ENCODE data around the gene VEGFA.

VEGFA gene

GRCh38 chr6:43788301-43788700 lies 18.3 kb downstream of the VEGFA start:
- no peak for DNase-seq

GRCh38 chr6:43789447-43789846 lies 19.4 kb downstream of the VEGFA start:
- no peak for DNase-seq

DNA sequence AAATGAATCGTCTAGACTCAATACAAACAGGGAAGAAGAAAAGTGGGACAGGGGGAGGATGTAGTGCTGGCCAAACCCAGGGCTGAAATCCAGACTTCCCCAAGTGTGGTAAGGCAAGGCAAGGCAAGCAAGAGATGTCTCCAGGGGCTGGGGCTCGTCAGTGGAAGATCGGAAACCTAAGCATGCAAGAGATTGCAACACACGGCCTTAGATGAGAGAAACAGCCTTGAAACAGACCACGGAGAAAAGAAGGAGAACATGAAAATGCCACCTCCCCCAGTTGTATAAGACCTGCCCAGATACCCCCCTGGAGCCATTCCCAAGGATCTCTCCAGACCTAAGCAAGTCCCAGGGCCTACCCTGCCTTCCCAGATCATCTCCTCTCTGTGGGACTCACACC lies 20.0 kb downstream of the VEGFA start:
- no peak for DNase-seq

GRCh38 chr6:43791745-43792422 lies 21.9 kb downstream of the VEGFA start:
- no peak for DNase-seq

GRCh38 chr6:43793154-43793874 lies 23.3 kb downstream of the VEGFA start:
- DNase-seq = no peak

DNA sequence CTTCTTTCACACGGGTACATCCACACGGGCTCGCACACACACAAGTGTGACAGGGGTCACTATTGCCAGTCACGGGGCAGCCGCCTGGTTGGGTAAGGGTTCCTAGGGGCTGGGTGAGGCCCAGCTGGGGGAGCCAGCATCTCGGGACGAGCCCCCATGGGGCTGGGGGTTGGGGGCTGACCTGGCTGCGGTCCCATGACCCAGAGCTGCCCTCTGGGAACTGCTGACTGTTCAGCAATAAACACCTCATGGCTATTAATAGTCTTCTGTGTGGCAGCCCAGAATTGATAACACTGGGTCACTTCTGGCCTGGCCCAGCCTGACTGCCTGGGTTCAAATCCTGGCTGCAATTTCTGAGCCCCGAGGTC lies 23.8 kb downstream of the VEGFA start:
- no peak for DNase-seq

DNA sequence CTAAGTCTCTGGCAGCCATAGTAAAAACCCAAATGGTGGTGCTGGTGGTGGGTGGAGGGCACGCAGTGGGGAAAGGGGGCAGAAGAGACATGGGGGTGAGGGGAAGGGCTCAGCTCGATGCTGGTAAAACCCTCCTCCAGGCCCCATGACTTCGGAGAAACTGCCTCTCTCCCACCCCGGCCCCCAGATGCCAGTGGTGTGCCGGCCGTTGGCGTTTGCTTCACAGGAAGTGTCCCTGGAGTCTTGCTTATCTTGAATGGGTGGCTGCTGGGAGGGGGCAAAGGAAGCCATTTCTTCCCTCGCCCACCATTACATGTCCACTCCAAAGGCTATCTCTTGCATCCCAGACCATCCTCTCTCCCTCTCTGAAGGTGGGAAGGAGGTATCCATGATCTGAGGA lies 25.4 kb downstream of the VEGFA start:
- DNase-seq = no peak

GRCh38 chr6:43796168-43796567 lies 26.2 kb downstream of the VEGFA start:
- no peak for DNase-seq

DNA sequence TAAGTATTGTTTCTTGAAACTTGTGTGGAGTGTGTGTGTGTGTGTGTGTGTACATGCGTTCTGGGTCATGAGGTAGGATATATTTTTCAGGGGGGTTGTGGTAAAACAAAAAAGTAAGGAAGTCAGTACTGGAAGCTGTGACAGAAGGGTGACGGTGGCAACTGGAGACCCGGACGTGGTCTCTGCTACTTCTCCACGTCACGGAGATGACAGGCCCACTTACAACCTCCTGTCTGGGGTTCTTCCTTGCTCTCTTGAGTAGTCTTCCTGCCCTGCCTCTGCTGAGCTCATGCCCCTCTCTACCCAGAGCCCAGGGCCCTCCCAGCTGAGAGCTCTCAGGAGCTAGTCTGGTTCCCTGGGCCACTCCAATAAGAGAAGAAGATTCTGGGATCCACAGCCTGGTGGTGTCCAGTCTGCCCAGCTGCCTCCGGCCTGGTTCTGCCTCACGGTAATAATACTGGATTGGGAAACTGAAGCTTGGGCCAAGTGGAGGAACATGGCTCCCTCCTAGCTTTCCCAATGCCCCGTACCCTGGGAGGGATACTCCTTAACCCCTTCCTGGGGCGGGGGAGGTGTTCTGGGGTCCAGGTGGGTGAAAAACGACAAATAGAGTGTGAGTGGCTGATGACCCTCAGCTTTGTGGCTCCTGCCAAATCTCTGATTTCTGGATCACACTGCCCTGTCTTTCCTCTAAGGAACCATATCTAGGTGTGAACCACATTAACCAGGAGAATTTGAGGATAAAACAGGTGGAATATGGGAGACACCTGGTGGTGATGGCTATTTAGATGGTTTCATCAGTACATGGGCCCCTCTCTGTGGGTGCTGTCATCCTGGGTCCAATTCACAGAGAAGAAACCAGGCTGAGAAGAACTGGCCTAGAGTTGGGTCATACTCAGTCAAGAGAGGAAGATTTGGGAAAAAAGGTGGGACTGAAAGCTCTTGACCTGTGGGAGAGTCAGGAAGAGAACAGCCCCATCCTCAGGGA lies 27.2 kb downstream of the VEGFA start:
- no peak for DNase-seq

GRCh38 chr6:43797919-43798318 lies 27.9 kb downstream of the VEGFA start:
- DNase-seq = no peak

DNA sequence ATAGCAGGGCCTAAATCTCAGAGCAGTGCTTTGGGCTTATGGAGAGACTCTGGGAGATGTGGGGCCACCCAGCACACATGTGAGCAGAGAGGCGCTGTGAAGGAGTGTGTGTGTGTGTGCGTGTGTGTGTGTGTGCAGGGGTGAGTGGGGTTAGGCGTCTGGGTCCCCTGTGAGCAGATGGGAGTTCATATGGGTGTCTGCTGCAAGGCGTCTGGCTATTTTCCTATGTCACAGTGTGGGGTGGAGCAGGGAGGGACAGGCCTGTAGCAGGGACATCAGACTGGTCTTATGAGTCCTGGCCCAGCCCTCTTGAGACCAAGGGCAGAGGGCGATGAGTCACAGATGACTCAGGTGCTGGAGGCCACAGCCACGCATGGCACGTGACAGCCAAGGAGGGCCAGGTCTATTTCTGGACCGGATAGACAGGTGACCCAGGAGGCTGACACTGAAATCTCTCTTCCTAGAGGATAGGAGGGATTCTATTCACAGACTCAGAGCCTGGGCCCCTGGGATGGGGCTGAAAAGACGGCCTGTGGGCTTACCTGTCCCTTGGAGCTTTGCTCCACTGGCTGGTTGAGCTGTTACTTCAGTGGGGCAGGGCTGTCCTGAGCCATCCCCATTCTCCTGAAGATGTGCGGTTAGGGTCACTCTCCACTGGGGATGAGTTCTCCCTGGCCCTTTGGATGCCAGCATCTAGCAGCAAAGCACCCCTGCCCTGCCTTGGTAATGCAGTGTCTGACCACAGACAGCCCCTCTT lies 28.9 kb downstream of the VEGFA start:
- DNase-seq = peak; percentile 33 to 44

- DNase-seq = no peak
Observed at GRCh38 chr6:43799551-43800297, 29.7 kb downstream of the VEGFA start.

DNA sequence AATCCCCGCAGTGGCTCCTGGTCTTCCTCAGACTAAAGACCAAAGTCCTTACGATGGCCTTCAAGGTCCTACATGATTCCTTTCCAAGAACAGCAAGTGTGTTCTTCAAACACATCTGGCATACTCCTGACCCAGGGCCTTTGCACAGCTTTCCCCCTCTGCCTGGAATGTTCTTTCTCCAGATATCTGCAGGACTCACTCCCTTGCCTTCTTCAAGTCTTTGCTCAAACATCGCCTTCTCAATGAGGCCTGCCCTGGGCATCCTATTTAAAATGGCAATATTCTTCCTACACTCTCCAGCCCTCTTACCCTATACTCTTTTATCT lies 30.2 kb downstream of the VEGFA start:
- no peak for DNase-seq

DNA sequence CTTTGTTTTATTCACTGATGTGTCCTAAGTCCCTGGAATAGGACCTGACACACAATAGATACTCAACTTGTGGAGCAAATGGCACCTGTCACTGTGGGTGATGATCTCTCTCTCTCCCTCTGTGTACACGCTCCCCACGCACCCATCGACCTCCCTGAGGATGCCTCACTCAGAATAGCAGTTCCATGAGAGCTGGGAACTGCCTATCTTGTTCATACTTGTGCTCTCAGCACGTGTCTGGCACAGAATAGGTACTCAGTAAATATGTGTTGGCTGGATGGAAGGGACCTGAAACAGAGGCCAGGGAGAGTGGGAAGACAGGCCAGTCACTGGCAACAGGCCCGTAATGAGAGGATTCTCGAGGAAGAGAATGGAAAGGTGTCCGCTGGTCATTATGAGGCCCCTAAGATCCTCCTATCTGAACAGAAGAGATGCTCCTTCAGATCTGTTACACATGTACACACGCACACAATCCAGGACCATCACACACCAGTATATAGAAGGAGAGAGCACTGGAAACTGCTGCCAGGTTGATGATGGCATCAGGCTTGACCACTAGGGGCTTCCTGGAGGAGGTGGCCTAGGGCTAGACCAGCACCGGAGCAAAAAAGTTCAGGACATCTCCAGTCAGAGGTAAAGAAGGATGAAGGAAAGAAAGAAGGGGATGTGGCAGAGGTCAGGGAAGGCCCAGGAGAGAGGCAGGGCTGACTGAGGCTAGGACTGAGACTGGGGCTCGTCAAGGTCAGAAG lies 30.9 kb downstream of the VEGFA start:
- no peak for DNase-seq

DNA sequence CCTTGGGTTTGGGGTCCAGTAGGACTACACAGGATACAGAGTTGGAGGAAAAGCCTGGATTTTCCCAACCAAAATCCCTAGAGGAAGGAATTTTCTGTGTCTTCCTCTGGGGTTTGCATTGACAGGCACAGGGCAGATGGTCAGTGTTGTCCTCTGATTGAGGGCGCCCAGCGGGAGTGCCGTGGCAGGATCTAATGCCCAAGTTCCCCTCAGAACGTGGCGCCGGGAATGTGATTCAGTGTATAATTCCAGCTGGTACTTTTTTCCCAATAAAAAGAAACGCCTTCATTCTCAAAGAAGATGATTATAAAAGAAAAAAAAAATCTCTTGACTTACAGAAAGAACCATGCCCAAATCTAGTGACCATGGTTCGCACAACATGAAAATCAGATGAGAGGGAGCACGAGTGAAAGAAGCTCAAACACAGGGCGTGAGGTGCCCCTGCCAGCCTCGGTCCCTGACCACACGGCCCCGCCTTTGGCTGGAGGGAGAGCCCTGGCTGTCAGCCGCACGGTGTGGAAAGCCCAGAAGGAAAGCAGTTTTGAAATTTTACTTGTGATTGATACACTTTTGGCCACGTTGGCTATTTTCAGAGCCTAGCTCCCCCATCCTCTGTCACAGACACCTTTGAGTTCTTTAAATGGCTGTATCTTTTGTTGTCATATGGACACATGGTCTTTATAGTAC lies 31.6 kb downstream of the VEGFA start:
- no peak for DNase-seq

- DNase-seq = no peak
Observed at GRCh38 chr6:43803055-43803782, 33.2 kb downstream of the VEGFA start.

- no peak for DNase-seq
Observed at GRCh38 chr6:43803783-43804549, 34.0 kb downstream of the VEGFA start.

GRCh38 chr6:43804550-43805223 lies 34.7 kb downstream of the VEGFA start:
- DNase-seq = no peak

DNA sequence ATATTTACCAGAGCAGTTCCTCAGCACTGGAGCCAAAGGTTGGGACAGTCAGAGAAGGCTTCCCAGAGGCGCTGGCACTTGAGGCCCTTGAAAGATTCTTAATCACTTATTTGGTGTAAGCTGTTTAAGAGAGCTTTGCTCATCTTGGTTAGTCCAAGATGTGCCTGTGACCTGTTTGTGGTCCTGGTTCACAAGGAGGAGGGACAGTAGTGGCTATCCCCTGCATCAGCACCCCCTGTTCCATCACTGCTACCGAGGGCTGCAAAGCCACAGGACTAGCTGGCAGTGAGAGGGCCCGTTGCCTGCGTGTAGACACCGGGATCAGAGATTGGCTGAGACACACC lies 35.7 kb downstream of the VEGFA start:
- no peak for DNase-seq
